HPDE6-E6E7 (cell line): ENCODE results near the gene SDF4.

ENCODE experiments used
- DNase-seq: peaks from one replicate; pipeline ENCODE4 v3.0.0; 2011; ENCODE audit warnings: missing footprints; ENCODE audit errors: extremely low spot score

Gene SDF4

GRCh38 chr1:1241588-1242219, 9.9 kb upstream of the SDF4 start:
- no peak for DNase-seq

GRCh38 chr1:1240822-1241587, 9.2 kb upstream of the SDF4 start:
- DNase-seq, result no peak

GRCh38 chr1:1240348-1240732, 8.5 kb upstream of the SDF4 start:
- no peak for DNase-seq

- DNase-seq, result no peak
These were observed 8.0 kb upstream of the SDF4 start for GRCh38 chr1:1239614-1240347.

- no peak for DNase-seq
These were observed 7.4 kb upstream of the SDF4 start for GRCh38 chr1:1239227-1239613.

GRCh38 chr1:1238702-1239178, 6.9 kb upstream of the SDF4 start:
- DNase-seq, result no peak

GRCh38 chr1:1237874-1238701, 6.3 kb upstream of the SDF4 start:
- no peak for DNase-seq

- no peak for DNase-seq
These were observed 5.4 kb upstream of the SDF4 start for GRCh38 chr1:1236945-1237873.

- no peak for DNase-seq
These were observed 4.5 kb upstream of the SDF4 start for GRCh38 chr1:1236176-1236763.

- no peak for DNase-seq
These were observed 3.4 kb upstream of the SDF4 start for GRCh38 chr1:1235016-1235744.

- no peak for DNase-seq
These were observed 2.5 kb upstream of the SDF4 start for GRCh38 chr1:1234180-1234808.

- no peak for DNase-seq
These were observed 1.7 kb upstream of the SDF4 start for GRCh38 chr1:1233567-1233892.

GRCh38 chr1:1232796-1233566, 1.2 kb upstream of the SDF4 start:
- no peak for DNase-seq

- DNase-seq, result no peak
These were observed 501 bp upstream of the SDF4 start, which contains the start of gene B3GALT6 for GRCh38 chr1:1232208-1232795. TSS of gene B3GALT6 (plus strand) at chr1:1232237. CDS start at chr1:1232279, 42 bp downstream.

- no peak for DNase-seq
These were observed 973 bp downstream of the SDF4 start for GRCh38 chr1:1230656-1231399.

GRCh38 chr1:1229770-1230169, 2.0 kb downstream of the SDF4 start:
- DNase-seq, result no peak

GRCh38 chr1:1228596-1229321, 3.0 kb downstream of the SDF4 start:
- DNase-seq, result no peak
